Measurements from ENCODE around the gene ZNF705A.
"Not testable (repeated sequence)": the region's sequence is repeated elsewhere in the genome, so short reads cannot be mapped to it uniquely, and the experiment has no call there.

Gene ZNF705A

DNA sequence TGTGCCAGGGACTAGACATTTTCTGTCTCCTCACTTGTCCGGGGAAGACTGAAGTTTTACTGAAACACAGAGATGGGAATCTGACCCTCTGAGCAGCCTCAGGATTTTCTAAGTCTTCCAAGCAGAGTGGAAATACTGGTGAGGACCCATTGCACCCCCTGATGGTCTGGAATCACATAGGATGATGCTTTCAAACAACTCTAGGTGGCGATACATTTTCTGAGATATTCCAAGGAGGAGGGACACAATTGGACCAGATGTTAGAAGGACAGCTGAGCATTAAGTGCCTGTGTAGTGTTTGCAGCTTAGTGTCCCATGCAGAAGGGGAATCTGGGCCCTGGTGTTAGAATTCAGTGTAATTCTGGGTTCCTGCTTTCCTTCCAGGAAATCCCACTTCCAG, 31.3 kb downstream of the ZNF705A start:
- not testable (repeated sequence) for DNase-seq

GRCh38 chr12:8197685-8198308, 41.0 kb downstream of the ZNF705A start:
- not testable (repeated sequence) for DNase-seq

GRCh38 chr12:8218711-8219382, 62.0 kb downstream of the ZNF705A start:
- DNase-seq: not testable (repeated sequence)

DNA sequence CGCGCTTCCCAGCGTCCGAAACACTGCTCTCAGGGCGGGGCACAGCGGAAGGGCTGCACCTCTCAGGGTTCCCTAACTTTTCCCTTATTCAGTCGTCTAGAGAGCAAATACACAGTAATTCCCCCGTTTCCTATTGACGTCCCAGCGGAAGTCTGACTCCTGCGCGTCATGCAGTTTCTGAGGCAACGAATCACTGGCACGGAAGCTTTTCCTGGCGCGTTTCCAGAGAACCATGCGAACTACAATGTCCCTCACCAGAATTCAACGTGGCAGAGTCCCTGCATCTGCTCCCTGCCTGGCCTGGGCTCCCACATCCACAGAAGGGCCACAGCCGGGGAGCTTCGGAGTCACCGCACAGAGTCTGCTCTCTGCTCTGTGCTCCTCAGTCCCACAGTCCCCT, 64.6 kb downstream of the ZNF705A start:
- not testable (repeated sequence) for DNase-seq

GRCh38 chr12:8221844-8222243, 65.0 kb downstream of the ZNF705A start:
- not testable (repeated sequence) for DNase-seq

DNA sequence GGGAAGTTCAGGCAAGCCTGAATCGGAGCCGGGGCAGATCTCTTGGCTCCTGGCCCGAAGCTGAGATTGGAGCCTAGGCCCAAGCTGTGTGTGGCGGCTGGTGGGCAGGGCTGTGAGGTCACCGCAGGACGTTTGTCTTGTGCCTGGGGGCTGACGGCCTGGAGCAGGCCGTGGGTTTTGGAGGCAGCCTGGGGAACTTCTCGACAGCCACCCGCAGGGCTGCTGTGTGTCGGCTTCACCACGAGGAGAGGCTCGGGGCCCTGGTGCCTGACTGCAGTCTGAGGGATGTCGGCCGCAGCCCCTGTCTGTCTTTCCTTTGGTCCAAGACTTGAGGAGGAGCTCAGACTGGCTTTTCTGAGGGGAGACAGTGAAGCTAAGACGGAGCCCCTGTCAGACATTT, 65.5 kb downstream of the ZNF705A start:
- not testable (repeated sequence) for DNase-seq

DNA sequence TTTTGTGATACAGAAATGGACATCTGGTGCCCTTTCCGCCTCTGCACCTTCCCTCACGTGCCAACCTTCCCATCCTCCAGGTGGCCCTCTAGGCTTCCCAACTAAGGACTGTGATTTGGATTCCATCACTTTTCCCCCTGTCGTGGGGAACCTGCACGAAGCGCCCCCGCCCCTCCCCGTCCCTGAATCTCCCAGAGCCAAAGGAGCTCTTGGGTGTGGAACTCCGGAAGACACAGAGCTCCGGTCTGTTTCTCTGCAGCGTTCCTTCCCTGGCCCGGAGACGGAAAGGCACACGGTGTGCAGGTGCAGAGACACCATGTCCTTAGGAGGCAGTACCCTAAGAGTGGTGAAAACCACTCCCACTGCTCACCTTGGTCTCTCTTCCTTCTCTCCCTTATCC, 66.8 kb downstream of the ZNF705A start:
- DNase-seq: not testable (repeated sequence)

GRCh38 chr12:8224782-8225181, 68.0 kb downstream of the ZNF705A start:
- not testable (repeated sequence) for DNase-seq

DNA sequence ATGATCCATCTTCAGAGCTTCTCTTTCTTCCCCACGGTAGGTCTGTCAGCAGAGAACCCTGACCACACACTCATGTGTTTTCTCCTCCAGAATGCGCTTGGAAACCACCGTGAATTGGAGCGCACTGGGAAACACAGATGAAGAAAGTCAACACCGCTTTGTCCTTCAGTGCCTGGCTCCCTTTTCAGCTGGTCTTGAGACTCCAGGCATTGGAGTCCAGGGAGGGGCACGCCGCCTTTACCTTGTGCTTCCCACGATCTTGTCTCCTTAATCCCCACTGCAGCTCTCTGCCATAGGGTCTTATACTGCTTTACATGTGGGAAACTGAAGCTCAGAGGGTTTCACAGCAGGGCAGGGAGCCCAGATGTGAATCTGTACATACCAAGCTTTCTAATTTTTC, 69.5 kb downstream of the ZNF705A start:
- DNase-seq: no peak

- not testable (repeated sequence) for DNase-seq
These were observed 70.3 kb downstream of the ZNF705A start, which contains the start of gene FAM90A1 for GRCh38 chr12:8226992-8227731. Gene FAM90A1, minus strand, starts transcription at chr12:8227618. Its CDS starts 2,786 bp downstream, at chr12:8224832.

DNA sequence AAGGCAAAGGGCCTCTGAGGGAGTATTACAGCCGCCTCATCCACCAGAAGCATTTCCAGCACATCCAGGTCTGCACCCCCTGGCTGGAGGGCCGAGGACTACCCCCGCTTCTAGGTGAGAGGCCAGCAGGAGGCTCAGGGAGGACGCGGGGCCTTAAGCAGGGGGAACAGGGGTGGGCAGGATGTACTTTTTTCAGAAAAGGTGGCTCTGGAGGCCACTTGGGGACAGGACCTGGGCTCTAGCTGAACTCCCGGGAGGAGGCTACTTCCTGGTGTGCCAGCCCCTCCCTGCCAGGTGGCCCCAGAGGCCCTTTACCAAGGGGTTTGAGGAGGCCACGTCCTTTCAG, 70.9 kb downstream of the ZNF705A start:
- not testable (repeated sequence) for DNase-seq

- DNase-seq: not testable (repeated sequence)
These were observed 71.8 kb downstream of the ZNF705A start for GRCh38 chr12:8228607-8229006.

GRCh38 chr12:8229486-8229885, 72.7 kb downstream of the ZNF705A start:
- DNase-seq: not testable (repeated sequence)

Measured in NCI-H187 treated with DMSO at 0.1 percent for 48 hours (cell line).